LNCaP clone FGC (cell line): Measurements from ENCODE around the gene TMEM150A.
A peak's percentile ranks its signal among the peaks of the same experiment; 100 is the strongest.

Source experiments
- DNase-seq: peaks from one replicate; pipeline ENCODE4 v3.0.0-alpha.2; 2011; ENCODE audit warnings: low read depth
- H3K4me3 ChIP-seq: 2 replicates; pipeline ENCODE4 v1.5.1; 2011; ENCODE audit warnings: mild to moderate bottlenecking, low read depth, low read length, control low read depth
- TF ChIP-seq, protein P1 (sequence below): IDR thresholded peaks from 2 replicates; pipeline ENCODE4 v1.5.1; 2012; ENCODE audit warnings: mild to moderate bottlenecking; ENCODE audit not compliant: control insufficient read depth, insufficient read depth; ENCODE audit errors: extremely low read depth

The TMEM150A gene

DNA sequence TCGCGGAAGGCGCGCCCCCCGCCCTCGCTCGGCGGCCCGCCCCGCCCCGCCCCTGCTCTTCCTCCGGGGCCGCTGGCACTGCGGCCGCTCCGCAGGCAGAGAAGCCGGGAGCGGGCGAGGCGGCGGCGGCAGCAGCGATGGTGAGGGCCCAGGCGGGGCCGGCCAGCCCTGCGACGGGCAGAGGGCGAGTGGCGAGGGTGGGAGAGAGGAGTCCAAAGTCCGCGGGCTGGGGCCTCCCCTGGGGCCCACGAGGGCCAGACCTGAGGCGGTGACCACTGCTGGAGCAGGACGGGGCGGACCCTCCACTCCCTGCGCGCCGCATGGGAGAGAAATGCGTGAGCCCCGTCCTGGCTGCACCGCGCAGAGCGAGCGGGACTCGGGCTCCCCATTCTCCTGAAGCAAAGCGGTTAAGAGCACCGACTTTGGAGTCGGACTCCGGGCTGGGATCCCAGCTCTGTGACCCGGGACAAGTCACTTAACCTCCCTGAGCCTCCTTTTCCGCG, 18.1 kb downstream of the TMEM150A start, which contains the start of gene VAMP5:
VAMP5 (plus strand) TSS at position 78 of the 503 bp plus-strand sequence; CDS start at position 138, 60 bp downstream.
- H3K4me3 ChIP-seq = no peak within 1 kb of the TSS
- DNase-seq = no peak
- TF ChIP-seq, protein P1, sequence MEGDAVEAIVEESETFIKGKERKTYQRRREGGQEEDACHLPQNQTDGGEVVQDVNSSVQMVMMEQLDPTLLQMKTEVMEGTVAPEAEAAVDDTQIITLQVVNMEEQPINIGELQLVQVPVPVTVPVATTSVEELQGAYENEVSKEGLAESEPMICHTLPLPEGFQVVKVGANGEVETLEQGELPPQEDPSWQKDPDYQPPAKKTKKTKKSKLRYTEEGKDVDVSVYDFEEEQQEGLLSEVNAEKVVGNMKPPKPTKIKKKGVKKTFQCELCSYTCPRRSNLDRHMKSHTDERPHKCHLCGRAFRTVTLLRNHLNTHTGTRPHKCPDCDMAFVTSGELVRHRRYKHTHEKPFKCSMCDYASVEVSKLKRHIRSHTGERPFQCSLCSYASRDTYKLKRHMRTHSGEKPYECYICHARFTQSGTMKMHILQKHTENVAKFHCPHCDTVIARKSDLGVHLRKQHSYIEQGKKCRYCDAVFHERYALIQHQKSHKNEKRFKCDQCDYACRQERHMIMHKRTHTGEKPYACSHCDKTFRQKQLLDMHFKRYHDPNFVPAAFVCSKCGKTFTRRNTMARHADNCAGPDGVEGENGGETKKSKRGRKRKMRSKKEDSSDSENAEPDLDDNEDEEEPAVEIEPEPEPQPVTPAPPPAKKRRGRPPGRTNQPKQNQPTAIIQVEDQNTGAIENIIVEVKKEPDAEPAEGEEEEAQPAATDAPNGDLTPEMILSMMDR = no peak

DNA sequence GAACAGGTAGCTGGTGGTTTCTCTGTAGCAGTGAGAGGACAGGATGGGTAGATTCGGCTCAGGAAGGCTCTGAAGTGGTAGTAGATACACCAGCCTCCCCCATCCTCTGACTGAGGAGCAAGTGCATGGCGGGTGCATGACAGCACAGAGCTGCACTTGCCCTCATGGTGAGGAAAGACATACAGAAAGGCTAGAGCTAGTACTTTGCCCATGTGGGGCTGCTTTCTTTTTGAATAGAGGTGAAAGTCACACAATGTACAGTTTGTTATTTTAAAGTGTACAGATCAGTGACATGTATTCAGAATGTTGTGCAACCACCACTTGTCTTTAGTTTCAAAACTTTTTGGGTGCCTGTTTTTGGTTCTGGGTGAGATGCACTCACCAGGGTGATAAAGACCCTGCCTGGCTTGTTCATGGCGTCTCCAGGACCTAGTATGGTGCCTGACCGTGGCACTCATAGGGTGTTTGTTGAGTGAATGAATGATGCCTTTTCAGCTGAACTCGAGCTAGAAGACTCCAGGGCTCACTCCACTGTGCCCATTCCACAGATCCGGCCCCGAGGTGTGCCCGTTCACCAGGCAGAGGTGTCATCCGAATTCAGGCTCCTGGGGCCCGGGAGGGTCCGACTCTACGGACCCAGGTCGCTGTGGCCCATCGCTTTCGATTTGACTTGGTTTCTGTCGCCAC, 18.7 kb downstream of the TMEM150A start:
- TF ChIP-seq, protein P1 = no peak
- no peak for DNase-seq
- H3K4me3 ChIP-seq = no peak overlapping the region

DNA sequence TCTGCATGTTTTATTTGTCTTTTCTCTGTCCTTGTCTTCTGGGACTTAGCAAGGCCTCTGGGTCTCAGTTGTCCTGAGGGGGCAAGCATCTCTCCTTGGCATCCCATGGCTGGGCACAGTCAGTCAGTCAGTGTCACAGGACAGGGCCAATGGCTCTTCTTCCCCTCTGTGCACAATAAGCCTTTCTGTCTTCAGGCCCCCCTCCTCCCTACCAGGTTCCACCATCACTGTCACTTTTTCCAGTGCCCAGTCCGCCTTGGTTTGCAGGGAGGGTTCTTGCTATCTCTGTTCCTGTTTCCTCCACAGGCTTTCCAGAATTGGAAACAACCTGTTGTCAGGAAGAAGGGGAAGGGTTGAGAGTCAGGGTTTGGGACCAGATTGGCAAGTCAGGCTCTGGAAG, 20.0 kb downstream of the TMEM150A start:
- TF ChIP-seq, protein P1 = no peak
- no peak for DNase-seq
- no peak overlapping the region for H3K4me3 ChIP-seq

DNA sequence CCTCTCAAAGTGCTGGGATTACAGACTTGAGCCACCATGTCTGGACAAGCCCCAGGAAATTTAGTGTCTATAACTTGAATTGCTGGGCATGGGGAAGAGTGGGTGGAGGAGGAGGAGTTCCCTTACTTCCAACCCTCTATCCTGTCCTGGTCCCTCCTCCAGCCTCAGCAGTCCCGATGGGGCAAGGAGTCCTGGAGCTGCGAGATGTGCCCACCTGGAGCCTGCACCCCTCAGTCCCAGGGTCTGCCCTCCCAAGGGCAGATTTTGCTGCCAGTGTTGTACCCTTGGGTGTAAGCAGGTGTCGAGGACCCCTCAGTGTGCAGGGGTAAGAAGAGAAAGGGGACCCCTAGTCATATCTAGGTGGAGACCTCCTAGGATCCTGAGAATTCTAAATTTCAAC, 22.3 kb downstream of the TMEM150A start:
- TF ChIP-seq, protein P1 = no peak
- no peak overlapping the region for H3K4me3 ChIP-seq
- no peak for DNase-seq

DNA sequence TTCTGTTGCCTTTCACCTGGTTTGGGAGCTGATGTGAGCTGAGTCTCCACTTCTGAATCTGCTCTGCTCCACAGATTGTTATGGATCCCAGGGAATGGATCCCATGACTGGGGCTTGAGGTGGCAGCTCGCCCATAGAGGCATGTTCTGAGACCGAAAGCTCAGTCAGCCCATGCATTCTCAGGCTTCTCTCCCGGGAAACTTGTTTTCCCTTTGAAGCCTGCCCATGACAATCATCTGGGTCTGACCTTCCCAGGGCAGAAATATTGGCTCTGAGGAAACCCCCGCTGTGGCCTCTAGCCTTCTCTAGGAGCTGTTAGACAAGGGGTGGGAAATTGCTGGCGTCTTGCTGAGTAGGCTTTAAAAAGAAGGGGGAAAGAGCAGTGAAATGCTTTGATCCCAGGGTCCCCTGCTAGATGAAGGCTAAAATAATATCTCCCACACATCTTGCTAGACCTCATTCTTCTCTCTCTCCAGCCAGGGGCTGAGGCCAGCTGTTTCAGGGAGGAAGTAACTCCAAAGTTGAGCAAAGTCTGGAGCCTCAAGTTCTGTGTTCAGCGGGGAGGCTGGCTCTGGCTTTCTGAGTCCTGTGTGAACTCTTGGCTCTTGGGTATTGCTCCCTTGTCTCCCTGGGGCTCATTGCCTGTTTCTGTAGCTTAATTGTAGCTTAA, 23.1 kb downstream of the TMEM150A start:
- DNase-seq = no peak
- TF ChIP-seq, protein P1 = no peak
- no peak overlapping the region for H3K4me3 ChIP-seq

DNA sequence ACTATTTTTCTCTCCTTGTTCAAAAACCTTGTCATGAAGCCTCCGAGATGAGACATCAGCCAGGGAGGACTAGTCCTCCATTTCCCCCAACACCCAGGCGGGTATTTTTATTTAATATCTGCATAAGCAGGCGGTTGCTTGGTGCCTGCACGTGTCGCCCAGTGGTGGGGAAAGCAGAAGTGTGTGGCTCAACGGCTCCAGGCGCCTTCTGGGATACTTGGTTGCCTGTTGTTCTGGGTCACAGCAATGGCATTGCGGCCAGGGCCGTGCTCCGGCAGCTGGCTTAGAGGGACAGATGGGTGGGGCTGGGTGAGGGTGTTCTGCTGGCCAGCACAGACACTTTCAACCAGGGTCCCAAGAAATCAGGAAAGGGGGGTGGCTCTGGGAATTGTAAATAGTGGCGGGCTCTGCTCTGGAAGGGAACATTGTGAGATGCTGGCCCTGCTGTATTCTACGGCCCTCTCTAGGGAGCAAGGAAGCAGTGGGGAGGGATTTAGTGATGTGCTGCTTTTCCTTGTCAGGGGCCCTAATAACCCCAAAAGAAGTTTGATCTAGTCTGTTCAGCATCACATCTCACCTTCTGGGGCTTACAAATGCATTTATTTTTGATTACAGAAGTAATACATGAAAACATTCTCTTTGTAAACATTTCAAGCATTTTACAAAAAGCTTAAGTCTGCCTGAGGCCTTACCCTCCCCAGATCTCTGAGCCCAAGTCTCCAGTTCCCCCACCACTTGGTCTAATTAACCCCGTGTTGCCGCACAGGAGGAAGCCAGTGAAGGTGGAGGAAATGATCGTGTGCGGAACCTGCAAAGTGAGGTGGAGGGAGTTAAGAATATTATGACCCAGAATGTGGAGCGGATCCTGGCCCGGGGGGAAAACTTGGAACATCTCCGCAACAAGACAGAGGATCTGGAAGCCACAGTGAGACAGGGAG, 24.0 kb downstream of the TMEM150A start:
- H3K4me3 ChIP-seq = peak overlapping the region; percentile 59
- DNase-seq = no peak
- TF ChIP-seq, protein P1 = no peak
